ENCODE results near the gene TTC27.

DNA sequence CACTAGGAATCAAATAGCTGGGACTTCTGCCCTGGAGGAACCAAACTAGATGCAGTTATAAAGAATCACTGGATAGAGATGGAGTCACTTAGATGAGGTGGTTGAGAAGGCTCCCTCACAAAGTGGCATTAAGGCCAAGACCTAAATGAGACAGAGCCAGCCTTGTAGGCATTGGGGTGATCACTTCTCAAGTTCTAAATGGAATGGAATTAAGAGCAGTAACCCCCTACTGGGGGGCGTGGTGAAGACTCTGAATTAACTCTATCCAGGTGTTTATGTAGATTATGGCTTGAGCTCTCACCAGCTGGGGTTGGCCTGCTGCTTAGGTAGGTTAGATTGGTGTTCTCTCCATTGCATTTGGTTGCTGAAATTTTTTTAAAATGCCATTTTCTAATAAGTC is 71.3 kb downstream of the TTC27 start:
- TF ChIP-seq, protein P1, sequence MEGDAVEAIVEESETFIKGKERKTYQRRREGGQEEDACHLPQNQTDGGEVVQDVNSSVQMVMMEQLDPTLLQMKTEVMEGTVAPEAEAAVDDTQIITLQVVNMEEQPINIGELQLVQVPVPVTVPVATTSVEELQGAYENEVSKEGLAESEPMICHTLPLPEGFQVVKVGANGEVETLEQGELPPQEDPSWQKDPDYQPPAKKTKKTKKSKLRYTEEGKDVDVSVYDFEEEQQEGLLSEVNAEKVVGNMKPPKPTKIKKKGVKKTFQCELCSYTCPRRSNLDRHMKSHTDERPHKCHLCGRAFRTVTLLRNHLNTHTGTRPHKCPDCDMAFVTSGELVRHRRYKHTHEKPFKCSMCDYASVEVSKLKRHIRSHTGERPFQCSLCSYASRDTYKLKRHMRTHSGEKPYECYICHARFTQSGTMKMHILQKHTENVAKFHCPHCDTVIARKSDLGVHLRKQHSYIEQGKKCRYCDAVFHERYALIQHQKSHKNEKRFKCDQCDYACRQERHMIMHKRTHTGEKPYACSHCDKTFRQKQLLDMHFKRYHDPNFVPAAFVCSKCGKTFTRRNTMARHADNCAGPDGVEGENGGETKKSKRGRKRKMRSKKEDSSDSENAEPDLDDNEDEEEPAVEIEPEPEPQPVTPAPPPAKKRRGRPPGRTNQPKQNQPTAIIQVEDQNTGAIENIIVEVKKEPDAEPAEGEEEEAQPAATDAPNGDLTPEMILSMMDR (IDR thresholded peaks at IDR 0.05): no peak
- no peak for TF ChIP-seq POLR2A (IDR thresholded peaks at IDR 0.05)
